A549 (cell line): Measurements from ENCODE around the gene PMFBP1.

ENCODE experiments used
- CBX2 ChIP-seq: fragments of 200-600 bp; sonication (generic); IDR thresholded peaks from 2 replicates; pipeline ENCODE4 v1.6.1; 2016; ENCODE audit warnings: low read depth, mild to moderate bottlenecking, borderline replicate concordance
- CEBPB ChIP-seq, 2 experiments: fragments of >200 bp in 1 of 2; sonication (Bioruptor Twin) in 1 of 2; formaldehyde crosslinking in 1 of 2; IDR thresholded peaks; 2 replicates each; pipeline ENCODE4 v1.6.1; 2012 to 2016
- CTCF ChIP-seq: fragments of >200 bp; sonication (Bioruptor Twin); formaldehyde crosslinking; IDR thresholded peaks from 3 replicates; pipeline ENCODE4 v1.5.1; 2016
- EP300 ChIP-seq, 2 experiments: fragments of >200 bp; sonication (Bioruptor Twin); formaldehyde crosslinking; IDR thresholded peaks; 2 replicates in 1 of 2; 3 replicates in 1 of 2; pipeline ENCODE4 v1.6.1; 2016 to 2017
- JUN ChIP-seq, 2 experiments: fragments of >200 bp; sonication (Bioruptor Twin); formaldehyde crosslinking; IDR thresholded peaks; 2 replicates in 1 of 2; 3 replicates in 1 of 2; pipeline ENCODE4 v1.6.1; 2016 to 2017
- MAX ChIP-seq: IDR thresholded peaks from 2 replicates; pipeline ENCODE4 v1.6.1; 2012
- POLR2A ChIP-seq: IDR thresholded peaks from 2 replicates; pipeline ENCODE4 v1.6.1; 2012; ENCODE audit warnings: mild to moderate bottlenecking, low read length
- RAD21 ChIP-seq, 2 experiments: fragments of >200 bp in 1 of 2; sonication (Bioruptor Twin) in 1 of 2; formaldehyde crosslinking in 1 of 2; IDR thresholded peaks in 1 of 2; conservative IDR thresholded peaks in 1 of 2; 2 replicates in 1 of 2; 3 replicates in 1 of 2; pipeline ENCODE4 v1.6.1; 2012 to 2018; ENCODE audit warnings: inconsistent platforms in 1 of 2

DNA sequence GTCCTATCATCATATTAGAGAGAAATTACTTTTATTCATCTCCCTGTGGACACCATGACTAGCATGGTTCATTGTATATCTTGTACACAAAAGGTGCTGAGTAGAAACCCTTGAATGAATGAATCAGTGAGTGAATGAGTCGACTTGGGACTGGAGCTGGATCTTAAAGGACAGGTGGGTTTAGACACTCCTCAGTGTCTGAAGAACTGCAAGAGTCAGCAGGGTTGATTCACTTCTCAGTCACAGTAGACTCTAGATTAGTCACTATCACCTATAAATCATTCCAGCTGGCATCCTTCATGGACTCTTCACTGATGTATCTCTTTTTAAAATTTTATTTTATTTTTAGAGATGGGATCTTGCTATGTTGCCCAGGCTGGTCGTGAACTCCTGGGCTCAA is 30.1 kb upstream of the PMFBP1 start:
- TF ChIP-seq EP300 (IDR thresholded peaks at IDR 0.05) (no peak), CTCF (no peak), RAD21 (conservative IDR thresholded peaks at IDR 0.05 in 1 of 2, IDR thresholded peaks at IDR 0.05 in 1 of 2) (no peak), POLR2A (no peak), CBX2 (no peak), MAX (no peak), CEBPB (IDR thresholded peaks at IDR 0.05) (no peak), JUN (IDR thresholded peaks at IDR 0.05) (no peak)
